WTC11 (cell line): ENCODE measurements around the gene PCBP3. TPM values are rescaled to one million over a fixed set of nuclear protein-coding genes. Genes with fewer than 3 reads are reported as not detected.

Source experiments
- ATAC-seq: fragments of 200-7000 bp; cut with Tn5 transposase; 2 replicates; pipeline ENCODE4 v1.10.0; 2021; ENCODE audit warnings: mild to moderate bottlenecking, moderate library complexity
- CTCF ChIA-PET: fragments of 300-600 bp; sonication (Branson Sonifier 250); formaldehyde crosslinking; loops from one replicate; lab custom pipeline; 2021; ENCODE audit warnings: antibody characterized with exemption; lab: Charles Lee
- POLR2A ChIA-PET: fragments of 350-600 bp; sonication (Branson Sonifier 250); formaldehyde crosslinking; loops from one replicate; lab custom pipeline; 2021; ENCODE audit warnings: antibody characterized with exemption; lab: Charles Lee
- DNase-seq: peaks from one replicate; pipeline ENCODE4 v3.0.0; 2021; ENCODE audit warnings: low spot score
- H3K27ac Mint-ChIP-seq: 2 replicates; pipeline ENCODE4 v1.8.0; 2021; ENCODE audit warnings: mixed read lengths
- H3K27me3 Mint-ChIP-seq: 2 replicates; pipeline ENCODE4 v1.8.0; 2021; ENCODE audit warnings: low read depth, mild to moderate bottlenecking, moderate library complexity, mixed read lengths
- H3K36me3 Mint-ChIP-seq: 2 replicates; pipeline ENCODE4 v1.8.0; 2021; ENCODE audit warnings: mixed read lengths
- H3K4me1 Mint-ChIP-seq: 2 replicates; pipeline ENCODE4 v1.8.0; 2022; ENCODE audit warnings: mixed read lengths
- H3K4me3 Mint-ChIP-seq: 2 replicates; pipeline ENCODE4 v1.8.0; 2021; ENCODE audit warnings: mild to moderate bottlenecking, moderate library complexity, mixed read lengths
- H3K9me3 Mint-ChIP-seq: 2 replicates; pipeline ENCODE4 v1.8.0; 2021; ENCODE audit warnings: mixed read lengths
- ESRRA ChIP-seq: sonication (generic); formaldehyde crosslinking; IDR thresholded peaks from 2 replicates; pipeline ENCODE4 v1.8.1; 2022; ENCODE audit warnings: mild to moderate bottlenecking, missing genetic modification reagents, borderline replicate concordance
- JAZF1 ChIP-seq: fragments of 250-450 bp; sonication (Bioruptor Pico); IDR thresholded peaks from 2 replicates; pipeline ENCODE4 v1.9.0; 2021; ENCODE audit warnings: moderate library complexity, mild to moderate bottlenecking, inconsistent platforms
- NR2C2 ChIP-seq: sonication (generic); formaldehyde crosslinking; IDR thresholded peaks from 2 replicates; pipeline ENCODE4 v1.8.0; 2022; ENCODE audit warnings: mild to moderate bottlenecking, missing genetic modification reagents
- TEAD4 ChIP-seq: sonication (generic); formaldehyde crosslinking; IDR thresholded peaks from 2 replicates; pipeline ENCODE4 v1.8.0; 2022; ENCODE audit warnings: mild to moderate bottlenecking, missing genetic modification reagents
- ZNF317 ChIP-seq: sonication (generic); formaldehyde crosslinking; IDR thresholded peaks from 2 replicates; pipeline ENCODE4 v1.8.1; 2023; ENCODE audit warnings: low read depth, mild to moderate bottlenecking, moderate library complexity, missing genetic modification reagents, borderline replicate concordance
- ZNF671 ChIP-seq: fragments of 250-450 bp; sonication (Bioruptor Pico); IDR thresholded peaks from 2 replicates; pipeline ENCODE4 v1.8.0; 2021; ENCODE audit warnings: mild to moderate bottlenecking
- total RNA-seq: library from RNA; stranded (reverse); gene quantifications from 3 replicates; pipeline ENCODE4 v1.2.3, GENCODE V29; 2021
- TF ChIP-seq, protein P1 (sequence below): sonication (generic); formaldehyde crosslinking; IDR thresholded peaks from 2 replicates; pipeline ENCODE4 v1.8.1; 2023; ENCODE audit warnings: mild to moderate bottlenecking, missing genetic modification reagents, moderate library complexity
- TF ChIP-seq, protein P2 (sequence below): sonication (generic); formaldehyde crosslinking; IDR thresholded peaks from 2 replicates; pipeline ENCODE4 v1.8.1; 2022; ENCODE audit warnings: mild to moderate bottlenecking, missing genetic modification reagents, moderate library complexity, borderline replicate concordance
- TF ChIP-seq, protein P3 (sequence below): fragments of 250-450 bp; sonication (Bioruptor Pico); IDR thresholded peaks from 2 replicates; pipeline ENCODE4 v2.1.2; 2022; ENCODE audit warnings: mild to moderate bottlenecking, moderate library complexity
- TF ChIP-seq, protein P4 (sequence below): sonication (generic); formaldehyde crosslinking; conservative IDR thresholded peaks from 2 replicates; pipeline ENCODE4 v1.8.1; 2022; ENCODE audit warnings: mild to moderate bottlenecking, missing genetic modification reagents
- TF ChIP-seq, protein P5 (sequence below): sonication (generic); formaldehyde crosslinking; IDR thresholded peaks from 2 replicates; pipeline ENCODE4 v1.8.0; 2022; ENCODE audit warnings: mild to moderate bottlenecking, missing genetic modification reagents
- TF ChIP-seq, protein P6 (sequence below): sonication (generic); formaldehyde crosslinking; IDR thresholded peaks from 2 replicates; pipeline ENCODE4 v1.8.1; 2023; ENCODE audit warnings: mild to moderate bottlenecking, missing genetic modification reagents, borderline replicate concordance
- TF ChIP-seq, protein P7 (sequence below): sonication (generic); formaldehyde crosslinking; IDR thresholded peaks from 2 replicates; pipeline ENCODE4 v1.8.0; 2022; ENCODE audit warnings: mild to moderate bottlenecking, missing genetic modification reagents
- TF ChIP-seq, protein P8 (sequence below): sonication (generic); formaldehyde crosslinking; IDR thresholded peaks from 2 replicates; pipeline ENCODE4 v1.8.1; 2023; ENCODE audit warnings: mild to moderate bottlenecking, missing genetic modification reagents, moderate library complexity

PCBP3 gene
- total RNA-seq, 1 experiment from 2014 or later: 8.5 TPM

DNA sequence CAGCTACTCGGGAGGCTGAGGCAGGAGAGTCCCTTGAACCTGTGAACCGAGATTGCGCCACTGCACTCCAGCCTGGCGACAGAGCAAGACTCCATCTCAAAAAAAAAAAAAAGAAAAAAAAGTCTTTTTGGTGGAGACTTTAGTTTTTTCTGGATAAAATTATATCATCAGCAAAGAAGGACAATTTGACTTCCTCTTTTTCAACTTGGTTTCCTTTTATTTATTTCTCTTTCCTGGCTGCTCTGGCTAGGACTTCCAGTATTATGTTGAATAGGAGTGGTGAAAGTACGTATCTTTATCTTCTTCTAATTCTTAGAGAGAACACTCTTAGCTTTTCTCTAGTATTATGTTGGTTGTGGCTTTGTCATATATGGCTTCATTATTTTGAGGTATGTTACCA, 130.8 kb downstream of the PCBP3 start (continued):
- TF ChIP-seq, protein P1, sequence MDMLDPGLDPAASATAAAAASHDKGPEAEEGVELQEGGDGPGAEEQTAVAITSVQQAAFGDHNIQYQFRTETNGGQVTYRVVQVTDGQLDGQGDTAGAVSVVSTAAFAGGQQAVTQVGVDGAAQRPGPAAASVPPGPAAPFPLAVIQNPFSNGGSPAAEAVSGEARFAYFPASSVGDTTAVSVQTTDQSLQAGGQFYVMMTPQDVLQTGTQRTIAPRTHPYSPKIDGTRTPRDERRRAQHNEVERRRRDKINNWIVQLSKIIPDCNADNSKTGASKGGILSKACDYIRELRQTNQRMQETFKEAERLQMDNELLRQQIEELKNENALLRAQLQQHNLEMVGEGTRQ (CRISPR knock-in tag): no peak
- no peak for TF ChIP-seq ZNF671
- TF ChIP-seq TEAD4: no peak
- no peak for TF ChIP-seq JAZF1 (CRISPR knock-in tag)
- TF ChIP-seq, protein P2, sequence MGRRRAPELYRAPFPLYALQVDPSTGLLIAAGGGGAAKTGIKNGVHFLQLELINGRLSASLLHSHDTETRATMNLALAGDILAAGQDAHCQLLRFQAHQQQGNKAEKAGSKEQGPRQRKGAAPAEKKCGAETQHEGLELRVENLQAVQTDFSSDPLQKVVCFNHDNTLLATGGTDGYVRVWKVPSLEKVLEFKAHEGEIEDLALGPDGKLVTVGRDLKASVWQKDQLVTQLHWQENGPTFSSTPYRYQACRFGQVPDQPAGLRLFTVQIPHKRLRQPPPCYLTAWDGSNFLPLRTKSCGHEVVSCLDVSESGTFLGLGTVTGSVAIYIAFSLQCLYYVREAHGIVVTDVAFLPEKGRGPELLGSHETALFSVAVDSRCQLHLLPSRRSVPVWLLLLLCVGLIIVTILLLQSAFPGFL (CRISPR knock-in tag): no peak
- TF ChIP-seq, protein P3, sequence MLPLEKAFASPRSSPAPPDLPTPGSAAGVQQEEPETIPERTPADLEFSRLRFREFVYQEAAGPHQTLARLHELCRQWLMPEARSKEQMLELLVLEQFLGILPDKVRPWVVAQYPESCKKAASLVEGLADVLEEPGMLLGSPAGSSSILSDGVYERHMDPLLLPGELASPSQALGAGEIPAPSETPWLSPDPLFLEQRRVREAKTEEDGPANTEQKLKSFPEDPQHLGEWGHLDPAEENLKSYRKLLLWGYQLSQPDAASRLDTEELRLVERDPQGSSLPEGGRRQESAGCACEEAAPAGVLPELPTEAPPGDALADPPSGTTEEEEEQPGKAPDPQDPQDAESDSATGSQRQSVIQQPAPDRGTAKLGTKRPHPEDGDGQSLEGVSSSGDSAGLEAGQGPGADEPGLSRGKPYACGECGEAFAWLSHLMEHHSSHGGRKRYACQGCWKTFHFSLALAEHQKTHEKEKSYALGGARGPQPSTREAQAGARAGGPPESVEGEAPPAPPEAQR (CRISPR knock-in tag): no peak
- TF ChIP-seq, protein P4, sequence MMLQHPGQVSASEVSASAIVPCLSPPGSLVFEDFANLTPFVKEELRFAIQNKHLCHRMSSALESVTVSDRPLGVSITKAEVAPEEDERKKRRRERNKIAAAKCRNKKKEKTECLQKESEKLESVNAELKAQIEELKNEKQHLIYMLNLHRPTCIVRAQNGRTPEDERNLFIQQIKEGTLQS (CRISPR knock-in tag): no peak

DNA sequence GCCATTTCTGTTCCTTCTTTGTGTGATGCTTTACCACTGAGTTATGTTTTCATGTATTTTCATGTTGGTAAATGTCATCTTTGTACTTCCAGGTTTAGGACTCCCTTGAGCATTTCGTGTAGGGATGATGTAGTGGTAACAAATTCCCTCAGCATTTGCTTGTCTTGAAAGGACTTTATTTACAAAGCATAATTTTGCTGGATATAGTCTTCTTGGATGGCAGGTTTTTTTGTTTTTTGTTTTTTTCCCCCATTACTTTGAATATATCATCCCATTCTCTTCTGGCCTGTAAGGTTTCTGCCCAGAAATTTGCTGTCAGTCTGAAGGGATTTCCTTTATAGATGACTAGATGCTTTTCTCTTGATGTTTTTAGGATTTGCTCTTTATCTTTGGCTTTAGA, 133.4 kb downstream of the PCBP3 start:
- peaks cover 37% of the 10 kb centered on the region for H3K9me3 Mint-ChIP-seq
- TF ChIP-seq NR2C2 (CRISPR knock-in tag) (no peak), ESRRA (CRISPR knock-in tag) (no peak), ZNF317 (CRISPR knock-in tag) (no peak)
- TF ChIP-seq, protein P5, sequence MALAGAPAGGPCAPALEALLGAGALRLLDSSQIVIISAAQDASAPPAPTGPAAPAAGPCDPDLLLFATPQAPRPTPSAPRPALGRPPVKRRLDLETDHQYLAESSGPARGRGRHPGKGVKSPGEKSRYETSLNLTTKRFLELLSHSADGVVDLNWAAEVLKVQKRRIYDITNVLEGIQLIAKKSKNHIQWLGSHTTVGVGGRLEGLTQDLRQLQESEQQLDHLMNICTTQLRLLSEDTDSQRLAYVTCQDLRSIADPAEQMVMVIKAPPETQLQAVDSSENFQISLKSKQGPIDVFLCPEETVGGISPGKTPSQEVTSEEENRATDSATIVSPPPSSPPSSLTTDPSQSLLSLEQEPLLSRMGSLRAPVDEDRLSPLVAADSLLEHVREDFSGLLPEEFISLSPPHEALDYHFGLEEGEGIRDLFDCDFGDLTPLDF (CRISPR knock-in tag): no peak
- TF ChIP-seq, protein P6, sequence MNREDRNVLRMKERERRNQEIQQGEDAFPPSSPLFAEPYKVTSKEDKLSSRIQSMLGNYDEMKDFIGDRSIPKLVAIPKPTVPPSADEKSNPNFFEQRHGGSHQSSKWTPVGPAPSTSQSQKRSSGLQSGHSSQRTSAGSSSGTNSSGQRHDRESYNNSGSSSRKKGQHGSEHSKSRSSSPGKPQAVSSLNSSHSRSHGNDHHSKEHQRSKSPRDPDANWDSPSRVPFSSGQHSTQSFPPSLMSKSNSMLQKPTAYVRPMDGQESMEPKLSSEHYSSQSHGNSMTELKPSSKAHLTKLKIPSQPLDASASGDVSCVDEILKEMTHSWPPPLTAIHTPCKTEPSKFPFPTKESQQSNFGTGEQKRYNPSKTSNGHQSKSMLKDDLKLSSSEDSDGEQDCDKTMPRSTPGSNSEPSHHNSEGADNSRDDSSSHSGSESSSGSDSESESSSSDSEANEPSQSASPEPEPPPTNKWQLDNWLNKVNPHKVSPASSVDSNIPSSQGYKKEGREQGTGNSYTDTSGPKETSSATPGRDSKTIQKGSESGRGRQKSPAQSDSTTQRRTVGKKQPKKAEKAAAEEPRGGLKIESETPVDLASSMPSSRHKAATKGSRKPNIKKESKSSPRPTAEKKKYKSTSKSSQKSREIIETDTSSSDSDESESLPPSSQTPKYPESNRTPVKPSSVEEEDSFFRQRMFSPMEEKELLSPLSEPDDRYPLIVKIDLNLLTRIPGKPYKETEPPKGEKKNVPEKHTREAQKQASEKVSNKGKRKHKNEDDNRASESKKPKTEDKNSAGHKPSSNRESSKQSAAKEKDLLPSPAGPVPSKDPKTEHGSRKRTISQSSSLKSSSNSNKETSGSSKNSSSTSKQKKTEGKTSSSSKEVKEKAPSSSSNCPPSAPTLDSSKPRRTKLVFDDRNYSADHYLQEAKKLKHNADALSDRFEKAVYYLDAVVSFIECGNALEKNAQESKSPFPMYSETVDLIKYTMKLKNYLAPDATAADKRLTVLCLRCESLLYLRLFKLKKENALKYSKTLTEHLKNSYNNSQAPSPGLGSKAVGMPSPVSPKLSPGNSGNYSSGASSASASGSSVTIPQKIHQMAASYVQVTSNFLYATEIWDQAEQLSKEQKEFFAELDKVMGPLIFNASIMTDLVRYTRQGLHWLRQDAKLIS (CRISPR knock-in tag): no peak
- TF ChIP-seq, protein P7, sequence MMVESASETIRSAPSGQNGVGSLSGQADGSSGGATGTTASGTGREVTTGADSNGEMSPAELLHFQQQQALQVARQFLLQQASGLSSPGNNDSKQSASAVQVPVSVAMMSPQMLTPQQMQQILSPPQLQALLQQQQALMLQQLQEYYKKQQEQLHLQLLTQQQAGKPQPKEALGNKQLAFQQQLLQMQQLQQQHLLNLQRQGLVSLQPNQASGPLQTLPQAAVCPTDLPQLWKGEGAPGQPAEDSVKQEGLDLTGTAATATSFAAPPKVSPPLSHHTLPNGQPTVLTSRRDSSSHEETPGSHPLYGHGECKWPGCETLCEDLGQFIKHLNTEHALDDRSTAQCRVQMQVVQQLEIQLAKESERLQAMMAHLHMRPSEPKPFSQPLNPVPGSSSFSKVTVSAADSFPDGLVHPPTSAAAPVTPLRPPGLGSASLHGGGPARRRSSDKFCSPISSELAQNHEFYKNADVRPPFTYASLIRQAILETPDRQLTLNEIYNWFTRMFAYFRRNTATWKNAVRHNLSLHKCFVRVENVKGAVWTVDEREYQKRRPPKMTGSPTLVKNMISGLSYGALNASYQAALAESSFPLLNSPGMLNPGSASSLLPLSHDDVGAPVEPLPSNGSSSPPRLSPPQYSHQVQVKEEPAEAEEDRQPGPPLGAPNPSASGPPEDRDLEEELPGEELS (CRISPR knock-in tag): no peak
- TF ChIP-seq, protein P8, sequence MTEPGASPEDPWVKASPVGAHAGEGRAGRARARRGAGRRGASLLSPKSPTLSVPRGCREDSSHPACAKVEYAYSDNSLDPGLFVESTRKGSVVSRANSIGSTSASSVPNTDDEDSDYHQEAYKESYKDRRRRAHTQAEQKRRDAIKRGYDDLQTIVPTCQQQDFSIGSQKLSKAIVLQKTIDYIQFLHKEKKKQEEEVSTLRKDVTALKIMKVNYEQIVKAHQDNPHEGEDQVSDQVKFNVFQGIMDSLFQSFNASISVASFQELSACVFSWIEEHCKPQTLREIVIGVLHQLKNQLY (CRISPR knock-in tag): no peak
- H3K27ac Mint-ChIP-seq: no peak overlapping the region
- ATAC-seq: no peak
- no peak overlapping the region for H3K4me3 Mint-ChIP-seq
- DNase-seq: no peak
- ChIA-PET CTCF (no interaction called here), POLR2A (no interaction called here)
- H3K27me3 Mint-ChIP-seq: peaks cover 2% of the 10 kb centered on the region; the same call in 1 of the 2 replicates
- H3K36me3 Mint-ChIP-seq: 0 out of 2 replicates have a peak, but pooled peaks cover 3% of the 10 kb centered on the region
- no peaks in the 10 kb centered on the region for H3K4me1 Mint-ChIP-seq
